ENCODE results near the gene SSH2.

- TF ChIP-seq CTCF (IDR thresholded peaks at IDR 0.05) (no peak), EZH2 (IDR thresholded peaks at IDR 0.05) (no peak)
Observed at GRCh38 chr17:29610395-29610794, 319.6 kb downstream of the SSH2 start.

Data from neural progenitor cell (in vitro differentiated cells).